ENCODE data around the gene REXO4.

Gene REXO4

GRCh38 chr9:133424187-133424586, 6.4 kb upstream of the REXO4 start:
- Histone ChIP-seq H3K4me1 (ENCODE audit: control insufficient read depth, insufficient read depth, low read length) (0 out of 2 replicates have a peak, but pooled peaks cover 3% of the 10 kb centered on the region), H3K4me3 (ENCODE audit: low read depth, low read length) (no peak overlapping the region), H3K9me3 (ENCODE audit: control insufficient read depth, insufficient read depth, low read depth, low read length) (no peaks in the 10 kb centered on the region), H3K27ac (ENCODE audit: extremely low read depth, low read depth, low read length) (no peak overlapping the region), H3K36me3 (ENCODE audit: control insufficient read depth in 2 of 2, insufficient read depth in 1 of 2, low read length in 2 of 2) (peaks cover 0 to 16% of the 10 kb centered on the region in 2 experiments; a peak in 1 of 3 replicates)
- TF ChIP-seq EGR2 (tag by site-specific recombination; IDR thresholded peaks at IDR 0.05; ENCODE audit: low read depth): peak; percentile 76
- TF ChIP-seq ZNF138 (tag by site-specific recombination; IDR thresholded peaks at IDR 0.05; ENCODE audit: borderline replicate concordance): no peak
- TF ChIP-seq SP2 (tag by site-specific recombination; IDR thresholded peaks at IDR 0.05): no peak
- no peak for TF ChIP-seq ZNF621 (tag by site-specific recombination; IDR thresholded peaks at IDR 0.05)
- no peak for TF ChIP-seq SP3 (tag by site-specific recombination; IDR thresholded peaks at IDR 0.05)
- no peak for TF ChIP-seq PRDM2 (tag by site-specific recombination; IDR thresholded peaks at IDR 0.05; ENCODE audit: borderline replicate concordance)
- TF ChIP-seq SALL2 (tag by site-specific recombination; IDR thresholded peaks at IDR 0.05; ENCODE audit: borderline replicate concordance): no peak
- no peak for TF ChIP-seq SCRT1 (tag by site-specific recombination; IDR thresholded peaks at IDR 0.05; ENCODE audit: borderline replicate concordance)
- peak; percentile 72 for TF ChIP-seq ZFHX2 (tag by site-specific recombination; conservative IDR thresholded peaks at IDR 0.05)
- TF ChIP-seq ZNF791 (tag by site-specific recombination; IDR thresholded peaks at IDR 0.05): no peak
- TF ChIP-seq ZNF202 (tag by site-specific recombination; IDR thresholded peaks at IDR 0.05; ENCODE audit: borderline replicate concordance): no peak
- no peak for TF ChIP-seq ZNF658 (tag by site-specific recombination; IDR thresholded peaks at IDR 0.05)
- no peak for TF ChIP-seq ZNF624 (tag by site-specific recombination; IDR thresholded peaks at IDR 0.05)
- TF ChIP-seq ZNF529 (tag by site-specific recombination; IDR thresholded peaks at IDR 0.05; ENCODE audit: insufficient replicate concordance): no peak
- no peak for TF ChIP-seq ZFP37 (tag by site-specific recombination; IDR thresholded peaks at IDR 0.05)
- no peak for TF ChIP-seq ZNF473 (tag by site-specific recombination; IDR thresholded peaks at IDR 0.05)
- POLR2A ChIA-PET: interaction anchor here (1.7 kb wide), 1 partner anchor 35 kb away, joined by 5 read pairs; the partner anchor contains the start of gene CACFD1
- CTCF ChIA-PET: interaction anchor here (0.6 to 1.7 kb wide), 3 partner anchors 62 to 102 kb away, joined by 3 to 7 read pairs (median 3); no protein-coding TSS in a partner anchor

- CTCF ChIA-PET: interaction anchor here (1.7 kb wide), 1 partner anchor 64 kb away, joined by 7 read pairs; no protein-coding TSS in a partner anchor
- POLR2A ChIA-PET: interaction anchor here (0.6 to 1.9 kb wide), 3 partner anchors 36 to 395 kb away, joined by 3 to 8 read pairs (median 4); partner anchors contain the start of gene CACFD1
These were observed 5.4 kb upstream of the REXO4 start for GRCh38 chr9:133423216-133423615.

More at GRCh38 chr9:133423216-133423615, 5.4 kb upstream of the REXO4 start:
- H3K27ac ChIP-seq (ENCODE audit: extremely low read depth, low read depth, low read length): no peak overlapping the region
- no peak overlapping the region for H3K4me3 ChIP-seq (ENCODE audit: low read depth, low read length)
- H3K4me1 ChIP-seq (ENCODE audit: control insufficient read depth, insufficient read depth, low read length): 0 out of 2 replicates have a peak, but pooled peaks cover 3% of the 10 kb centered on the region
- no peaks in the 10 kb centered on the region for H3K9me3 ChIP-seq (ENCODE audit: control insufficient read depth, insufficient read depth, low read depth, low read length)
- peaks cover 0 to 16% of the 10 kb centered on the region in 2 experiments; a peak in 1 of 3 replicates for H3K36me3 ChIP-seq (ENCODE audit: control insufficient read depth in 2 of 2, insufficient read depth in 1 of 2, low read length in 2 of 2)
- TF ChIP-seq ZNF473 (tag by site-specific recombination; IDR thresholded peaks at IDR 0.05) (no peak), ZFHX2 (tag by site-specific recombination; conservative IDR thresholded peaks at IDR 0.05) (no peak), ZBTB20 (tag by site-specific recombination; IDR thresholded peaks at IDR 0.05) (no peak), ZNF433 (tag by site-specific recombination; IDR thresholded peaks at IDR 0.05; ENCODE audit: low read depth) (no peak), PBX3 (CRISPR knock-in tag; IDR thresholded peaks at IDR 0.05) (no peak), CTCF (tag by site-specific recombination; IDR thresholded peaks at IDR 0.05) (no peak), ZNF596 (tag by site-specific recombination; IDR thresholded peaks at IDR 0.05) (no peak), ZNF280C (tag by site-specific recombination; IDR thresholded peaks at IDR 0.05) (no peak), ZBTB1 (tag by site-specific recombination; IDR thresholded peaks at IDR 0.05) (no peak), ZNF76 (tag by site-specific recombination; IDR thresholded peaks at IDR 0.05; ENCODE audit: borderline replicate concordance, low read depth) (no peak), ZNF600 (tag by site-specific recombination; IDR thresholded peaks at IDR 0.05) (no peak)

Measured in HEK293 (cell line).